Measurements from ENCODE around the gene RPA1.

GRCh38 chr17:1783271-1783670 lies 46.5 kb upstream of the RPA1 start:
- TF ChIP-seq CTCF (conservative IDR thresholded peaks at IDR 0.05; ENCODE audit: low read depth, low read length) (no peak), EZH2 (IDR thresholded peaks at IDR 0.05; ENCODE audit: borderline replicate concordance, low read depth, low read length, poor library complexity, severe bottlenecking) (no peak)
